Measurements from ENCODE around the gene TRAM2.

Gene TRAM2

GRCh38 chr6:52523378-52524142 lies 53.3 kb downstream of the TRAM2 start:
- TF ChIP-seq MAX (IDR thresholded peaks at IDR 0.05) = no peak
- no peak for TF ChIP-seq EGR1 (IDR thresholded peaks at IDR 0.05)
- TF ChIP-seq TAF1 (IDR thresholded peaks at IDR 0.05; ENCODE audit: low read depth) = no peak
- TF ChIP-seq FOXM1 (IDR thresholded peaks at IDR 0.05; ENCODE audit: borderline replicate concordance, low read depth) = no peak
- no peak for TF ChIP-seq YY1 (IDR thresholded peaks at IDR 0.05; ENCODE audit: low read depth)

- no peak for TF ChIP-seq EP300 (IDR thresholded peaks at IDR 0.05; ENCODE audit: borderline replicate concordance)
- no peak for TF ChIP-seq TCF12 (IDR thresholded peaks at IDR 0.05; ENCODE audit: low read depth)
- no peak for TF ChIP-seq CREB1 (IDR thresholded peaks at IDR 0.05; ENCODE audit: low read depth)
- no peak for TF ChIP-seq CEBPB (IDR thresholded peaks at IDR 0.05)
- no peak for TF ChIP-seq USF1 (IDR thresholded peaks at IDR 0.05)
- TF ChIP-seq TEAD4 (IDR thresholded peaks at IDR 0.05) = no peak
- no peak for TF ChIP-seq ZBTB7A (IDR thresholded peaks at IDR 0.05; ENCODE audit: low read depth)
- TF ChIP-seq YY1 (IDR thresholded peaks at IDR 0.05; ENCODE audit: low read depth) = no peak
- TF ChIP-seq RAD21 (IDR thresholded peaks at IDR 0.05; ENCODE audit: low read depth) = no peak
- no peak for TF ChIP-seq FOXM1 (IDR thresholded peaks at IDR 0.05; ENCODE audit: borderline replicate concordance, low read depth)
- TF ChIP-seq MAX (IDR thresholded peaks at IDR 0.05) = no peak
- TF ChIP-seq REST (IDR thresholded peaks at IDR 0.05; ENCODE audit: low read depth) = no peak
- no peak for TF ChIP-seq NFIC (IDR thresholded peaks at IDR 0.05)
- no peak for TF ChIP-seq TAF1 (IDR thresholded peaks at IDR 0.05; ENCODE audit: low read depth)
- no peak for TF ChIP-seq EGR1 (IDR thresholded peaks at IDR 0.05)
Observed at GRCh38 chr6:52522655-52523054, 54.2 kb downstream of the TRAM2 start.

- TF ChIP-seq CEBPB (IDR thresholded peaks at IDR 0.05) = no peak
- TF ChIP-seq USF1 (IDR thresholded peaks at IDR 0.05) = no peak
- no peak for TF ChIP-seq YY1 (IDR thresholded peaks at IDR 0.05; ENCODE audit: low read depth)
- no peak for TF ChIP-seq TEAD4 (IDR thresholded peaks at IDR 0.05)
- TF ChIP-seq EP300 (IDR thresholded peaks at IDR 0.05; ENCODE audit: borderline replicate concordance) = no peak
- no peak for TF ChIP-seq TAF1 (IDR thresholded peaks at IDR 0.05; ENCODE audit: low read depth)
- TF ChIP-seq TCF12 (IDR thresholded peaks at IDR 0.05; ENCODE audit: low read depth) = no peak
- TF ChIP-seq CREB1 (IDR thresholded peaks at IDR 0.05; ENCODE audit: low read depth) = no peak
- no peak for TF ChIP-seq RAD21 (IDR thresholded peaks at IDR 0.05; ENCODE audit: low read depth)
- no peak for TF ChIP-seq REST (IDR thresholded peaks at IDR 0.05; ENCODE audit: low read depth)
- TF ChIP-seq ZBTB7A (IDR thresholded peaks at IDR 0.05; ENCODE audit: low read depth) = no peak
- no peak for TF ChIP-seq MAX (IDR thresholded peaks at IDR 0.05)
- TF ChIP-seq NFIC (IDR thresholded peaks at IDR 0.05) = no peak
- TF ChIP-seq EGR1 (IDR thresholded peaks at IDR 0.05) = no peak
- no peak for TF ChIP-seq FOXM1 (IDR thresholded peaks at IDR 0.05; ENCODE audit: borderline replicate concordance, low read depth)
Observed at GRCh38 chr6:52522151-52522626, 54.7 kb downstream of the TRAM2 start.

- TF ChIP-seq EGR1 (IDR thresholded peaks at IDR 0.05) (no peak), TCF12 (IDR thresholded peaks at IDR 0.05; ENCODE audit: low read depth) (no peak), USF1 (IDR thresholded peaks at IDR 0.05) (no peak), YY1 (IDR thresholded peaks at IDR 0.05; ENCODE audit: low read depth) (no peak), NFIC (IDR thresholded peaks at IDR 0.05) (no peak), ZBTB7A (IDR thresholded peaks at IDR 0.05; ENCODE audit: low read depth) (no peak), RAD21 (IDR thresholded peaks at IDR 0.05; ENCODE audit: low read depth) (no peak), EP300 (IDR thresholded peaks at IDR 0.05; ENCODE audit: borderline replicate concordance) (no peak), TAF1 (IDR thresholded peaks at IDR 0.05; ENCODE audit: low read depth) (no peak), TEAD4 (IDR thresholded peaks at IDR 0.05) (no peak), MAX (IDR thresholded peaks at IDR 0.05) (no peak), CEBPB (IDR thresholded peaks at IDR 0.05) (no peak), FOXM1 (IDR thresholded peaks at IDR 0.05; ENCODE audit: borderline replicate concordance, low read depth) (no peak), CREB1 (IDR thresholded peaks at IDR 0.05; ENCODE audit: low read depth) (no peak), REST (IDR thresholded peaks at IDR 0.05; ENCODE audit: low read depth) (no peak)
Observed at GRCh38 chr6:52519618-52520017, 57.2 kb downstream of the TRAM2 start.

Measured in Ishikawa (cell line).